Upper lobe of left lung (tissue), 6 donors: Measurements from ENCODE around the gene SYTL1. TPM values are rescaled to one million over a fixed set of nuclear protein-coding genes. Genes with fewer than 3 reads are reported as not detected.

Source experiments
- ATAC-seq, 2 donors: fragments of 200-7000 bp; cut with Tn5 transposase; one replicate each; pipeline ENCODE4 v1.9.1; 2022; ENCODE audit warnings: mild to moderate bottlenecking in 2 of 2, moderate library complexity in 2 of 2; ENCODE audit not compliant: low FRiP score in 2 of 2
- DNase-seq, 2 donors: peaks; one replicate each; pipeline ENCODE4 v3.0.0-alpha.2; 2019 to 2020
- H3K27ac ChIP-seq, 4 donors: fragments of 200-600 bp; sonication (generic); one replicate each; pipeline ENCODE4 v1.5.1; 2016 to 2019
- H3K27me3 ChIP-seq, 4 donors: fragments of 200-600 bp; sonication (generic); one replicate each; pipeline ENCODE4 v1.5.1; 2017 to 2019
- H3K36me3 ChIP-seq, 4 donors: fragments of 200-600 bp; sonication (generic); one replicate each; pipeline ENCODE4 v1.5.1; 2016 to 2019
- H3K4me1 ChIP-seq, 4 donors: fragments of 200-600 bp; sonication (generic); one replicate each; pipeline ENCODE4 v1.5.1; 2018 to 2019
- H3K4me3 ChIP-seq, 4 donors: fragments of 200-600 bp; sonication (generic); one replicate each; pipeline ENCODE4 v1.5.1; 2017 to 2019; ENCODE audit warnings: mild to moderate bottlenecking in 2 of 4, moderate library complexity in 1 of 4
- H3K9me3 ChIP-seq, 4 donors: fragments of 200-600 bp; sonication (generic); one replicate each; pipeline ENCODE4 v1.5.1; 2018 to 2019
- EP300 ChIP-seq, 4 donors: sonication (generic); formaldehyde crosslinking; IDR thresholded peaks; one replicate each; pipeline ENCODE4 v1.5.1; 2017; ENCODE audit warnings: antibody characterized with exemption in 4 of 4, control low read depth in 2 of 4
- POLR2A ChIP-seq, 4 donors: fragments of 450-650 bp; IDR thresholded peaks; one replicate each; pipeline ENCODE4 v1.5.1; 2016 to 2017; ENCODE audit warnings: antibody characterized with exemption in 4 of 4, mild to moderate bottlenecking in 2 of 4
- POLR2AphosphoS5 ChIP-seq, 2 donors: sonication (generic); formaldehyde crosslinking; IDR thresholded peaks; one replicate each; pipeline ENCODE4 v1.5.1; 2017; ENCODE audit warnings: antibody characterized with exemption in 2 of 2
- WGBS, 2 donors: methylation state at CpG; one replicate each; pipeline ENCODE4 v1.1.5; 2017 to 2018; 5-methylcytosine and 5-hydroxymethylcytosine counted together
- total RNA-seq, 6 donors: library from RNA; depleted of rRNA in 4 of 6; stranded (reverse); fragments of >200 nt in 4 of 6; gene quantifications; one replicate each; pipeline versions ENCODE4 v1.1.0 to v1.2.1, GENCODE V29; 2016 to 2021
- TF ChIP-seq, protein P1 (sequence below), 6 experiments: fragments of 450-650 bp in 4 of 6; fragments of 200-600 bp in 2 of 6; sonication (generic) in 2 of 6; IDR thresholded peaks; one replicate each; pipeline ENCODE4 v1.5.1; 2016 to 2019; ENCODE audit warnings: antibody characterized with exemption in 6 of 6
- donor health status: DM: no; HTN: no; CAD: no; lungs with moderate emphysema.
- donor health status: DM: no; HTN: yes; CAD: no; lungs with severe emphysema.

SYTL1 gene
- total RNA-seq, 6 donors from 2014 or later, result 28.7 to 74.4 (median 44.1) TPM

DNA sequence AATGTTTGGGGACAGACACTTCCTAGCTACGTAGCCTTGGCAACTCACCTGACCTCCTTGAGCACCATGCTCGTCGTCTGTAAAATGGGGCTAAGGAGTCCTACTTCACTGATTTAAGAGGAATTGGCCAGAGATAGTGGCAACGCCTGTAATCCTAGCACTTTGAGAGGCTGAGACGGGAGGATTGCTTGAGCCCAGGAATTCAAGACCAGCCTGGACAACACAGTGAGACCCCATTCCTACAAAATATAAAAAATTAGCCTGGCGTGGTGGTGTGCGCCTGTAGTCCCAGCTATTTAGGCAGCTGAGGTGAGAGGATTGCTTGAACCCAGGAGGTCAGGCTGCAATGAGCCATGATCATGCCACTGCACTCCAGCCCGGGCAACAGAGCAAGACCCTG is 4.5 kb downstream of the SYTL1 start:
- Histone ChIP-seq H3K36me3 (peaks cover 0 to 9% (median 1%) of the 10 kb centered on the region in 4 donors), H3K4me3 (no peak overlapping the region), H3K27ac (no peak overlapping the region), H3K4me1 (peaks cover 24 to 58% (median 49%) of the 10 kb centered on the region in 4 donors), H3K9me3 (no peaks in the 10 kb centered on the region), H3K27me3 (no peaks in the 10 kb centered on the region)
- ATAC-seq (no peak), DNase-seq (no peak)
- WGBS, 2 donors, result 89 to 91% methylated on average over 7 to 8 of the region's 8 CpGs
- TF ChIP-seq EP300 (IDR thresholded peaks at IDR 0.05) (no peak), POLR2AphosphoS5 (IDR thresholded peaks at IDR 0.05) (no peak), POLR2A (IDR thresholded peaks at IDR 0.05) (no peak)
- TF ChIP-seq, protein P1, sequence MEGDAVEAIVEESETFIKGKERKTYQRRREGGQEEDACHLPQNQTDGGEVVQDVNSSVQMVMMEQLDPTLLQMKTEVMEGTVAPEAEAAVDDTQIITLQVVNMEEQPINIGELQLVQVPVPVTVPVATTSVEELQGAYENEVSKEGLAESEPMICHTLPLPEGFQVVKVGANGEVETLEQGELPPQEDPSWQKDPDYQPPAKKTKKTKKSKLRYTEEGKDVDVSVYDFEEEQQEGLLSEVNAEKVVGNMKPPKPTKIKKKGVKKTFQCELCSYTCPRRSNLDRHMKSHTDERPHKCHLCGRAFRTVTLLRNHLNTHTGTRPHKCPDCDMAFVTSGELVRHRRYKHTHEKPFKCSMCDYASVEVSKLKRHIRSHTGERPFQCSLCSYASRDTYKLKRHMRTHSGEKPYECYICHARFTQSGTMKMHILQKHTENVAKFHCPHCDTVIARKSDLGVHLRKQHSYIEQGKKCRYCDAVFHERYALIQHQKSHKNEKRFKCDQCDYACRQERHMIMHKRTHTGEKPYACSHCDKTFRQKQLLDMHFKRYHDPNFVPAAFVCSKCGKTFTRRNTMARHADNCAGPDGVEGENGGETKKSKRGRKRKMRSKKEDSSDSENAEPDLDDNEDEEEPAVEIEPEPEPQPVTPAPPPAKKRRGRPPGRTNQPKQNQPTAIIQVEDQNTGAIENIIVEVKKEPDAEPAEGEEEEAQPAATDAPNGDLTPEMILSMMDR (IDR thresholded peaks at IDR 0.05), result no peak

DNA sequence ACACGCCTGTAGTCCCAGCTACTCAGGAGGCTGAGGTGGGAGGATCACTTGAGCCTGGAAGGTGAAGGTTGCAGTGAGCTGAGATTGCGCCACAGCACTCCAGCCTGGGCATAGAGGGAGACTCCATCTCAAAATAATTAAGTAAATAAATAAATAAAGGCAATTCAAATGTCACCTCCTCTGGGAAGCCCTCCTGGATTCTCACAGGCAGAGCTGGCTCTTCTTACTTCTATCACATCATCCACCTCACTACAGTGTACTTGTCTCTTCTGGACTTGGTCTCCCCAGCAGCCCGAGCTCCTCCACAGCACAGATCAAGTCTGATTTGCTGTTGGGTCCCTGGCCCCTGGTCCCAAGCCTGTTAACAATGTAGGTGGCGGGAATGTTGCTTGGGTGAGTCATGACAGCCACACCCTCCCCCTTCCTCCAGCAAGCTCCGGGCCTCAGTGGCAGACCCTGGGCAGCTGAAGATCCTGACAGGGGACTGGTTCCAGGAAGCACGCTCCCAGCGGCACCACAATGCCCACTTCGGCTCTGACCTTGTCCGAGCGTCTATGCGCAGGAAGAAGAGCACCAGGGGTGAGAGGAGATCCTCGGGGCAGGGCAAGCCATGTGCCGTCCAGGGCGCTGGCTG is 5.3 kb downstream of the SYTL1 start:
- ATAC-seq (no peak), DNase-seq (no peak)
- Histone ChIP-seq H3K27me3 (no peaks in the 10 kb centered on the region), H3K27ac (no peak overlapping the region), H3K4me3 (no peak overlapping the region), H3K4me1 (peaks cover 22 to 53% (median 45%) of the 10 kb centered on the region in 4 donors), H3K9me3 (no peaks in the 10 kb centered on the region), H3K36me3 (peaks cover 0 to 14% (median 1%) of the 10 kb centered on the region in 4 donors)
- 77 to 86% methylated on average over 12 of the region's 14 CpGs for WGBS, 2 donors
- TF ChIP-seq, protein P1 (IDR thresholded peaks at IDR 0.05), result no peak
- TF ChIP-seq POLR2A (IDR thresholded peaks at IDR 0.05), result no peak
- peak in 1 of 2 donors; percentile 40 for TF ChIP-seq POLR2AphosphoS5 (IDR thresholded peaks at IDR 0.05)
- TF ChIP-seq EP300 (IDR thresholded peaks at IDR 0.05), result no peak

- peak; percentile 57 to 88 for ATAC-seq
- peak overlapping the region in 3 of 4 donors; percentile 40 to 54 (median 51) for H3K4me3 ChIP-seq
- peak; percentile 86 to 91 for DNase-seq
Measured at GRCh38 chr1:27348861-27349783, 7.3 kb downstream of the SYTL1 start.

DNA sequence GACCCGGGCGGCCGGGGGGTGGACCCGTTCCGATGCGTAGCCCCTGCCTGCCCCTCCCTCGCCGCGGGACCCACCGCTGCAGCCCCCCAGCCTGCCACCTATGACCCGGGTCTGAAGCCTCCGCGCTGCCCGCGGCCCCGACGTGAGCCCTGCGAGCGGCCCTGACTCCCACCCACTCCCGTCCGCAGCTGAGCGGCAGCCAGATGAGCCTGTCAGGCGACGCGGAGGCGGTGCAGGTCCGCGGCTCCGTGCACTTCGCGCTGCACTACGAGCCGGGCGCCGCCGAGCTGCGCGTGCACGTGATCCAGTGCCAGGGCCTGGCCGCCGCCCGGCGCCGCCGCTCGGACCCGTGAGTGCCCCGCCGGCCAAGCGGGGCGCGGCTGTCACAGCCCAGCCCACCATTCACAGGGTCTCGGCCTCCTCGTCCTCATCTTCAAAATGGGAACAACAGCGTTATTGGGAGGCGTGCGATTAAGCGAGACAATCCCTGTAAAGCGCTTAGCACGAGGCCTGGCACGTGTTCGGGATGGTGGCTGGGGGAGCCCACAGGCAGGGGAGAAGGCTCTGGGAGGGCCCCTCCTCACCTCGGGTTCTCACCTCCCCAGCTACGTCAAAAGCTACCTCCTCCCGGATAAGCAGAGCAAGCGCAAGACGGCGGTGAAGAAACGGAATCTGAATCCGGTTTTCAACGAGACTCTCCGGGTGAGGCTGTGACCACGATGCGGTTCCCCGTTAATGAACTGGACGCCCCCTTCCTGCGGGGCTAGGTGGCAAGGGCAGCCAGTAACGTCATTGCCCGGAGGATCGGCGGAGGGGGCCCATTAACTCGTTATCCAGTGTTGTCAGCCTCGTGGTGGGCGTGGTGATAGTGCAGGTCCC is 8.2 kb downstream of the SYTL1 start:
- Histone ChIP-seq H3K27ac (peak overlapping the region in 2 of 4 donors; percentile 23 to 69), H3K4me3 (peak overlapping the region in 3 of 4 donors; percentile 40 to 54 (median 51)), H3K36me3 (peaks cover under 1 to 36% (median 22%) of the 10 kb centered on the region in 4 donors), H3K4me1 (peaks cover 19 to 33% (median 30%) of the 10 kb centered on the region in 4 donors), H3K27me3 (no peaks in the 10 kb centered on the region), H3K9me3 (no peaks in the 10 kb centered on the region)
- 44 to 84% methylated on average over 21 to 78 of the region's 84 CpGs for WGBS, 2 donors
- TF ChIP-seq POLR2AphosphoS5 (IDR thresholded peaks at IDR 0.05) (no peak), POLR2A (IDR thresholded peaks at IDR 0.05) (peak in 1 of 4 donors; percentile 21), EP300 (IDR thresholded peaks at IDR 0.05) (no peak)
- TF ChIP-seq, protein P1 (IDR thresholded peaks at IDR 0.05), result peak in 3 of 6 experiments; percentile 13 to 27 (median 15)
- peak; percentile 56 to 80 for ATAC-seq
- DNase-seq, result peak; percentile 75 to 94

More at GRCh38 chr1:27348861-27349783, 7.3 kb downstream of the SYTL1 start:
- 40 to 64% methylated on average over 14 to 43 of the region's 51 CpGs for WGBS, 2 donors
- H3K9me3 ChIP-seq, result no peaks in the 10 kb centered on the region
- H3K27me3 ChIP-seq, result no peaks in the 10 kb centered on the region
- peaks cover 0 to 27% (median 14%) of the 10 kb centered on the region in 4 donors for H3K36me3 ChIP-seq
- TF ChIP-seq EP300 (IDR thresholded peaks at IDR 0.05), result no peak
- TF ChIP-seq POLR2AphosphoS5 (IDR thresholded peaks at IDR 0.05), result no peak
- TF ChIP-seq, protein P1 (IDR thresholded peaks at IDR 0.05), result no peak
- TF ChIP-seq POLR2A (IDR thresholded peaks at IDR 0.05), result no peak
- peaks cover 19 to 34% (median 30%) of the 10 kb centered on the region in 4 donors for H3K4me1 ChIP-seq
- peak overlapping the region in 2 of 4 donors; percentile 23 to 69 for H3K27ac ChIP-seq
